Transverse colon (tissue), 4 donors: ENCODE data around the gene SIL1. TPM values are rescaled to one million over a fixed set of nuclear protein-coding genes. Genes with fewer than 3 reads are reported as not detected.
"Not testable (repeated sequence)": the region's sequence is repeated elsewhere in the genome, so short reads cannot be mapped to it uniquely, and the experiment has no call there.

Source experiments
- DNase-seq: peaks from one replicate; pipeline ENCODE4 v3.0.0-alpha.2; 2019
- H3K27ac ChIP-seq, 4 donors: fragments of 200-600 bp; sonication (generic); 2 replicates each; pipeline ENCODE4 v1.5.1; 2016 to 2018; ENCODE audit warnings: inconsistent platforms in 4 of 4
- H3K27me3 ChIP-seq: fragments of 200-600 bp; sonication (generic); 2 replicates; pipeline ENCODE4 v1.5.1; 2017; ENCODE audit warnings: inconsistent platforms
- H3K36me3 ChIP-seq, 4 donors: fragments of 200-600 bp; sonication (generic); 2 replicates each; pipeline ENCODE4 v1.5.1; 2017 to 2019; ENCODE audit warnings: inconsistent platforms in 4 of 4
- H3K4me1 ChIP-seq, 4 donors: fragments of 200-600 bp; sonication (generic); 2 replicates each; pipeline ENCODE4 v1.5.1; 2017 to 2020; ENCODE audit warnings: inconsistent platforms in 4 of 4
- H3K4me3 ChIP-seq, 4 donors: fragments of 200-600 bp; sonication (generic); 1 replicate in 1 of 4; 2 replicates in 3 of 4; pipeline versions ENCODE4 v1.5.1 to v1.6.1; 2017 to 2019; ENCODE audit warnings: inconsistent platforms in 4 of 4
- H3K9me3 ChIP-seq, 2 donors: fragments of 200-600 bp; sonication (generic); 2 replicates each; pipeline ENCODE4 v1.5.1; 2017 to 2019; ENCODE audit warnings: inconsistent platforms in 2 of 2
- CTCF ChIP-seq, 5 experiments: fragments of 200-600 bp in 3 of 5; fragments of 450-650 bp in 2 of 5; sonication (generic) in 3 of 5; IDR thresholded peaks; 1 replicate in 2 of 5; 2 replicates in 3 of 5; pipeline ENCODE4 v1.5.1; 2016 to 2017; ENCODE audit warnings: antibody characterized with exemption in 5 of 5, inconsistent platforms in 3 of 5, mild to moderate bottlenecking in 2 of 5, moderate library complexity in 1 of 5
- EP300 ChIP-seq: sonication (generic); formaldehyde crosslinking; IDR thresholded peaks from one replicate; pipeline ENCODE4 v1.6.1; 2017; ENCODE audit warnings: antibody characterized with exemption, low read depth
- POLR2A ChIP-seq: fragments of 450-650 bp; IDR thresholded peaks from one replicate; pipeline ENCODE4 v1.6.1; 2016; ENCODE audit warnings: antibody characterized with exemption, mild to moderate bottlenecking, moderate library complexity
- POLR2AphosphoS5 ChIP-seq, 3 donors: sonication (generic); formaldehyde crosslinking; IDR thresholded peaks; one replicate each; pipeline ENCODE4 v1.6.1; 2016; ENCODE audit warnings: antibody characterized with exemption in 3 of 3
- WGBS, 2 donors: methylation state at CpG; one replicate each; pipeline ENCODE4 v1.1.5; 2018; ENCODE audit warnings: low coverage in 1 of 2; 5-methylcytosine and 5-hydroxymethylcytosine counted together
- in situ Hi-C, 4 donors: fragments of 200-750 bp; cut with MboI; loops; one replicate each; pipeline versions ENCODE4 v1.15.0 to v1.15.1; 2017; ENCODE audit warnings: low sequenced_read_pairs in 3 of 4, low pct_ligation_motif_present in 1 of 4, low pct_unique_long_range_greater_than_20kb in 1 of 4
- intact Hi-C: fragments of 100-400 bp; cut with DNase I; formaldehyde crosslinking; loops from one replicate; pipeline ENCODE4 v1.15.1; 2023; ENCODE audit warnings: low total_unique reads
- total RNA-seq, 4 donors: library from RNA; depleted of rRNA; stranded (reverse); fragments of >200 nt; gene quantifications; one replicate each; pipeline ENCODE4 v1.1.0, GENCODE V29; 2016

The SIL1 gene
- total RNA-seq, 4 donors from 2014 or later = 11.1 to 38.1 (median 29.0) TPM

GRCh38 chr5:139117342-139117884 lies 80.8 kb downstream of the SIL1 start:
- Histone ChIP-seq H3K9me3 (no peaks in the 10 kb centered on the region), H3K4me1 (no peaks in the 10 kb centered on the region), H3K4me3 (no peak overlapping the region), H3K27ac (no peak overlapping the region), H3K36me3 (peaks cover 0 to 5% (median 0%) of the 10 kb centered on the region in 4 donors), H3K27me3 (no peaks in the 10 kb centered on the region)
- in situ Hi-C loops (no loop called here), intact Hi-C loops (no loop called here)
- DNase-seq = no peak
- WGBS, 2 donors = 93% methylated on average over 2 of the region's 2 CpGs; no CpG with 5 or more reads in 1 of the 2 donors
- TF ChIP-seq POLR2AphosphoS5 (IDR thresholded peaks at IDR 0.05) = no peak
- TF ChIP-seq EP300 = no peak
- TF ChIP-seq POLR2A = no peak
- TF ChIP-seq CTCF (IDR thresholded peaks at IDR 0.05) = no peak

GRCh38 chr5:139116100-139116655 lies 82.0 kb downstream of the SIL1 start:
- Histone ChIP-seq H3K36me3 (peaks cover 0 to 5% (median 0%) of the 10 kb centered on the region in 4 donors), H3K4me3 (no peak overlapping the region), H3K4me1 (no peaks in the 10 kb centered on the region), H3K9me3 (no peaks in the 10 kb centered on the region), H3K27ac (no peak overlapping the region), H3K27me3 (no peaks in the 10 kb centered on the region)
- in situ Hi-C loops = no loop called here
- no peak for DNase-seq
- 91 to 93% methylated on average over 4 to 5 of the region's 5 CpGs for WGBS, 2 donors
- intact Hi-C loops = no loop called here
- no peak for TF ChIP-seq EP300
- TF ChIP-seq POLR2A = no peak
- TF ChIP-seq POLR2AphosphoS5 (IDR thresholded peaks at IDR 0.05) = no peak
- TF ChIP-seq CTCF (IDR thresholded peaks at IDR 0.05) = no peak

GRCh38 chr5:139113892-139114291 lies 84.3 kb downstream of the SIL1 start:
- intact Hi-C loops = no loop called here
- no peak for TF ChIP-seq EP300
- TF ChIP-seq POLR2A = no peak
- TF ChIP-seq CTCF (IDR thresholded peaks at IDR 0.05) = no peak
- TF ChIP-seq POLR2AphosphoS5 (IDR thresholded peaks at IDR 0.05) = no peak
- no peak overlapping the region for H3K4me3 ChIP-seq
- H3K27me3 ChIP-seq = no peaks in the 10 kb centered on the region
- H3K36me3 ChIP-seq = no peaks in the 10 kb centered on the region
- in situ Hi-C loops = no loop called here
- 87% methylated on average over 2 of the region's 2 CpGs; no CpG with 5 or more reads in 1 of the 2 donors for WGBS, 2 donors
- no peaks in the 10 kb centered on the region for H3K9me3 ChIP-seq
- peaks cover 0 to 3% (median 1%) of the 10 kb centered on the region in 4 donors for H3K4me1 ChIP-seq
- no peak overlapping the region for H3K27ac ChIP-seq
- no peak for DNase-seq

GRCh38 chr5:139112362-139112761 lies 85.8 kb downstream of the SIL1 start:
- WGBS, 2 donors = 94% methylated on average over 25 of the region's 39 CpGs; no CpG with 5 or more reads in 1 of the 2 donors
- H3K4me3 ChIP-seq, H3K27ac ChIP-seq, H3K9me3 ChIP-seq, H3K27me3 ChIP-seq, H3K36me3 ChIP-seq, DNase-seq, in situ Hi-C loops, intact Hi-C loops: not testable (repeated sequence)
- peaks cover 0 to 14% (median 9%) of the 10 kb centered on the region in 4 donors for H3K4me1 ChIP-seq
